ENCODE results near the gene HNRNPA0.

HNRNPA0 gene

GRCh38 chr5:137703565-137703964 is 50.6 kb downstream of the HNRNPA0 start:
- no peak overlapping the region for H3K27ac ChIP-seq (ENCODE audit: low read length)
- no peaks in the 10 kb centered on the region for H3K9me3 ChIP-seq (ENCODE audit: control insufficient read depth in 2 of 2, low read length in 2 of 2)
- no peaks in the 10 kb centered on the region for H3K36me3 ChIP-seq (ENCODE audit: control insufficient read depth in 2 of 2, insufficient read depth in 2 of 2, low read length in 2 of 2)
- H3K4me1 ChIP-seq (ENCODE audit: control insufficient read depth, insufficient read depth, low read length): no peaks in the 10 kb centered on the region
- H3K4me3 ChIP-seq (ENCODE audit: low read length in 2 of 2): no peak overlapping the region
- no peaks in the 10 kb centered on the region for H3K27me3 ChIP-seq (ENCODE audit: control insufficient read depth in 1 of 2, insufficient read depth in 2 of 2, low read length in 2 of 2)
- no peak overlapping the region for H3K9ac ChIP-seq (ENCODE audit: low read length in 2 of 2)

GRCh38 chr5:137700282-137700680 is 53.9 kb downstream of the HNRNPA0 start:
- H3K27ac ChIP-seq (ENCODE audit: low read length): no peak overlapping the region
- peaks cover 2% of the 10 kb centered on the region for H3K4me1 ChIP-seq (ENCODE audit: control insufficient read depth, insufficient read depth, low read length)
- H3K4me3 ChIP-seq (ENCODE audit: low read length in 2 of 2): no peak overlapping the region
- no peak overlapping the region for H3K9ac ChIP-seq (ENCODE audit: low read length in 2 of 2)
- H3K9me3 ChIP-seq (ENCODE audit: control insufficient read depth in 2 of 2, low read length in 2 of 2): no peaks in the 10 kb centered on the region
- no peaks in the 10 kb centered on the region for H3K27me3 ChIP-seq (ENCODE audit: control insufficient read depth in 1 of 2, insufficient read depth in 2 of 2, low read length in 2 of 2)
- no peaks in the 10 kb centered on the region for H3K36me3 ChIP-seq (ENCODE audit: control insufficient read depth in 2 of 2, insufficient read depth in 2 of 2, low read length in 2 of 2)

- Histone ChIP-seq H3K27ac (ENCODE audit: low read length) (no peak overlapping the region), H3K9me3 (ENCODE audit: control insufficient read depth in 2 of 2, low read length in 2 of 2) (no peaks in the 10 kb centered on the region), H3K4me3 (ENCODE audit: low read length in 2 of 2) (no peak overlapping the region), H3K36me3 (ENCODE audit: control insufficient read depth in 2 of 2, insufficient read depth in 2 of 2, low read length in 2 of 2) (no peaks in the 10 kb centered on the region), H3K27me3 (ENCODE audit: control insufficient read depth in 1 of 2, insufficient read depth in 2 of 2, low read length in 2 of 2) (no peaks in the 10 kb centered on the region), H3K4me1 (ENCODE audit: control insufficient read depth, insufficient read depth, low read length) (peaks cover 2% of the 10 kb centered on the region), H3K9ac (ENCODE audit: low read length in 2 of 2) (no peak overlapping the region)
Observed at GRCh38 chr5:137699336-137700281, 54.6 kb downstream of the HNRNPA0 start.

GRCh38 chr5:137696481-137696880 is 57.7 kb downstream of the HNRNPA0 start:
- H3K27me3 ChIP-seq (ENCODE audit: control insufficient read depth in 1 of 2, insufficient read depth in 2 of 2, low read length in 2 of 2): no peaks in the 10 kb centered on the region
- H3K9me3 ChIP-seq (ENCODE audit: control insufficient read depth in 2 of 2, low read length in 2 of 2): no peaks in the 10 kb centered on the region
- peaks cover 2% of the 10 kb centered on the region for H3K4me1 ChIP-seq (ENCODE audit: control insufficient read depth, insufficient read depth, low read length)
- H3K27ac ChIP-seq (ENCODE audit: low read length): no peak overlapping the region
- H3K4me3 ChIP-seq (ENCODE audit: low read length in 2 of 2): no peak overlapping the region
- H3K36me3 ChIP-seq (ENCODE audit: control insufficient read depth in 2 of 2, insufficient read depth in 2 of 2, low read length in 2 of 2): no peaks in the 10 kb centered on the region
- H3K9ac ChIP-seq (ENCODE audit: low read length in 2 of 2): no peak overlapping the region

- H3K9me3 ChIP-seq (ENCODE audit: control insufficient read depth in 2 of 2, low read length in 2 of 2): no peaks in the 10 kb centered on the region
- no peak overlapping the region for H3K9ac ChIP-seq (ENCODE audit: low read length in 2 of 2)
- H3K4me1 ChIP-seq (ENCODE audit: control insufficient read depth, insufficient read depth, low read length): peaks cover 2% of the 10 kb centered on the region
- no peak overlapping the region for H3K4me3 ChIP-seq (ENCODE audit: low read length in 2 of 2)
- no peak overlapping the region for H3K27ac ChIP-seq (ENCODE audit: low read length)
- no peaks in the 10 kb centered on the region for H3K36me3 ChIP-seq (ENCODE audit: control insufficient read depth in 2 of 2, insufficient read depth in 2 of 2, low read length in 2 of 2)
- H3K27me3 ChIP-seq (ENCODE audit: control insufficient read depth in 1 of 2, insufficient read depth in 2 of 2, low read length in 2 of 2): no peaks in the 10 kb centered on the region
Observed at GRCh38 chr5:137695651-137696428, 58.3 kb downstream of the HNRNPA0 start.

All from stomach smooth muscle (tissue), 2 donors.